GM06990 (cell line): ENCODE results near the gene MAPKAP1.

Experiments
- DNase-seq: peaks from one replicate; pipeline ENCODE4 v3.0.0-alpha.2; 2011; ENCODE audit not compliant: insufficient read length; ENCODE audit errors: extremely low read depth
- H3K27me3 ChIP-seq: replicated peaks from 2 replicates; pipeline ENCODE4 v1.6.0; 2011; ENCODE audit warnings: low read length; ENCODE audit not compliant: control insufficient read depth, insufficient read depth
- H3K36me3 ChIP-seq: 2 replicates; pipeline ENCODE4 v1.5.1; 2011; ENCODE audit warnings: low read length; ENCODE audit not compliant: control insufficient read depth, insufficient read depth
- H3K4me3 ChIP-seq: replicated peaks from 2 replicates; pipeline ENCODE4 v1.5.1; 2011; ENCODE audit warnings: low read depth, mild to moderate bottlenecking, control low read depth, low read length
- TF ChIP-seq, protein P1 (sequence below): IDR thresholded peaks from 2 replicates; pipeline ENCODE4 v1.5.1; 2011; ENCODE audit warnings: low read length, control low read depth, mild to moderate bottlenecking, inconsistent platforms; ENCODE audit not compliant: insufficient read depth, poor library complexity, severe bottlenecking

MAPKAP1 gene

DNA sequence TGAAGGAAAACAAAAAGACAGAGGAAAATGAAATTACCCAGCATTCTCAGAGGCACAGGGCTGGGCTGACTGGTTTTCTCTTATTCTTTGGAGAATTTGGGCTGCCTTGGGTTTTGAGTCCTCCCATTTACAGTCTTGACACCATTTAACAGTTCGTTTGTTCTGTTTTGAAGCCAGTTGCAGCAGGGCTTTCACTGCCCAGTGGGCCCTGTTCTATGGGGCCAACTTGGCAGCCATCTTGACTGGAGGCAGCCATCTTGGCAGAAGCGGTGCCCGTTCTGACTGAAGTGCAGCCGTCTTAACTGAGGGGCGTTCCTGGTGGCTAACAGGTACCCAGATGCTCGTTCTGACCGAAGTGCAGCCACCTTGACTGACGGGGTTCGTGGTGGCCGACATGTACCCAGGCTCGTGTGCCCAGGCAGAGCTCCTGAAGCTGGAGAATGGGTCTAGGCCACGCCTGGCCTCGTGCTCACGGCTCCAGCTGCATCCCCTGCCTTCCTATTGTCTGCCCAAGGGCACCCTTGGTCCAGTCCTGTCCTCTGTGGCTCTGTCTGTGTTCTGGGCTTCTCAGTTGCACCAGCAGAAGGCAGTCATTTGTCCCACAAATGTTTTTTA lies 281.0 kb downstream of the MAPKAP1 start:
- no peak for DNase-seq
- Histone ChIP-seq H3K27me3 (no peaks in the 10 kb centered on the region), H3K36me3 (no peaks in the 10 kb centered on the region), H3K4me3 (no peak overlapping the region)
- TF ChIP-seq, protein P1, sequence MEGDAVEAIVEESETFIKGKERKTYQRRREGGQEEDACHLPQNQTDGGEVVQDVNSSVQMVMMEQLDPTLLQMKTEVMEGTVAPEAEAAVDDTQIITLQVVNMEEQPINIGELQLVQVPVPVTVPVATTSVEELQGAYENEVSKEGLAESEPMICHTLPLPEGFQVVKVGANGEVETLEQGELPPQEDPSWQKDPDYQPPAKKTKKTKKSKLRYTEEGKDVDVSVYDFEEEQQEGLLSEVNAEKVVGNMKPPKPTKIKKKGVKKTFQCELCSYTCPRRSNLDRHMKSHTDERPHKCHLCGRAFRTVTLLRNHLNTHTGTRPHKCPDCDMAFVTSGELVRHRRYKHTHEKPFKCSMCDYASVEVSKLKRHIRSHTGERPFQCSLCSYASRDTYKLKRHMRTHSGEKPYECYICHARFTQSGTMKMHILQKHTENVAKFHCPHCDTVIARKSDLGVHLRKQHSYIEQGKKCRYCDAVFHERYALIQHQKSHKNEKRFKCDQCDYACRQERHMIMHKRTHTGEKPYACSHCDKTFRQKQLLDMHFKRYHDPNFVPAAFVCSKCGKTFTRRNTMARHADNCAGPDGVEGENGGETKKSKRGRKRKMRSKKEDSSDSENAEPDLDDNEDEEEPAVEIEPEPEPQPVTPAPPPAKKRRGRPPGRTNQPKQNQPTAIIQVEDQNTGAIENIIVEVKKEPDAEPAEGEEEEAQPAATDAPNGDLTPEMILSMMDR, result no peak

DNA sequence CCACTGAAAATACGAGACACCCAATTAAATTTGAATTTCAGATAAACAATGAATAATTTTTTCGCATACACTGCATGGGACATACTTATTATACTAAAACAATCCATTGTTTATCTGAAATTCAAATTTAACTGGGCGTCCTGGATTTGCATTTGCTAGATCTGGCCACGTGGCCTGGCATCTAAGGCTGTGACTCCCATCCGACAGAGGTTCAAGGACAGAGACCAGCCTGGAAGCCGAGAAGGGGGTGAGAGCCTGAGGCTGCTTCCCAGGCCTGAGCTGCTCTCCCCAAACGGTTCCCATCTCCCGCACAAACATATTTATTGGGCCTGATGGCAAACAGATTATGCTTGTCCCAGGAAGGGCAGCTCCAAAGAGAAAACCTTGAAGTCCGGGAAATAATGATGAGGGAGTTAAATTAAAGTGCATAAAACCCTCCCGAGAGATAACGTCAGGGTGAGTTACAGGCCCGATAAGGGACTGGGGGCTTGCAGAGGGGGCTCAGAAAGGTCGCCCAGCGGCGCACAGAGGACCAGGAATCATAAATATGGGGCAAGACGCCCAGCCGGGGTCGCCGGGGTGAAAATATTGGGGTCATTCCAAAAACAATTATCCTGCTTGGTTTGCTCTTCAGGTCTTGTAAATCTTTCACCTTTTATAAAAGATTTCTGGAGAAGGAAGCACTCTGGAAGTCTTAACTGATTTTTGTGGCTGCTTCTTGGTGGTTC lies 281.7 kb downstream of the MAPKAP1 start:
- Histone ChIP-seq H3K4me3 (no peak overlapping the region), H3K36me3 (no peaks in the 10 kb centered on the region), H3K27me3 (no peaks in the 10 kb centered on the region)
- DNase-seq, result no peak
- TF ChIP-seq, protein P1, result no peak

DNA sequence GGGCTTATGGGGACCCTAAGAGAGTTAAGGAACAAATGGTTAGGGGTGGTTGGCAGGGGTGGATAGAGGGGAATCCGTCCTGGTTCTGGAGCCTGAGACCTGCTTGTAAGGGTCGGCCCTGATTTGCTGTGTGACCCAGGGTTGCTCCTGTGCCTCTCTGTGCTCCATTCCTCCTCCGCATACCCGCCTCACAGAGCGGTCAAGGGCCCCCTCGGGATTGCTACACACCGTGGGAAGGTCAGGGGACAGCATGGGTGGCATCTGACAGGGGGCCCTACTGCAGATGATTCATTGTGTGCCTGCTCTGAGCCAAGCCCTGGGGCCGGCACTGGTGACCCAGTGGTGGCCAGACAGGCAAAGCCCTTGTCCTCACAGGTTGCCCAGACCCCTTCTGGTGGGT lies 283.0 kb downstream of the MAPKAP1 start:
- H3K36me3 ChIP-seq, result no peaks in the 10 kb centered on the region
- no peaks in the 10 kb centered on the region for H3K27me3 ChIP-seq
- DNase-seq, result no peak
- no peak overlapping the region for H3K4me3 ChIP-seq
- TF ChIP-seq, protein P1, result no peak

DNA sequence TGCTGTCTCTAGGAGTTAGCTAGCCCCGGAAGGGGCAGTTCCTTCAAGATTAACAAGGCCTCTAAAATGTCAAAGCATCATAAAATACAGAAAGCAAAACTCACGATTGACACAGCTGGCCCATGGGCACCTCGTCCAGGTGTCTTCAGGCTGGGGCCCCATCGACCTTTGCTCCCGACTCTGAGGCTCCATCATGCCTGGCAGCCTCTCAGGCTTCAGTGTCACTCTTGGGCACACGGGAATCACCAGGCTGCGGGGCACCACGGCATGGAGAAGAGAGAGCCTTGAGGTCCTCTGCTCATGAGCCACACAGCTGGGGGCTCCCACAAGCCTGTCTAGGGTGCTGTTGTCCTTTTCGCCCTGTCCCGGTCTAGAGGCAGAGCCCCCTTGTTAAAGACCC lies 284.2 kb downstream of the MAPKAP1 start:
- TF ChIP-seq, protein P1, result no peak
- DNase-seq, result no peak
- Histone ChIP-seq H3K36me3 (no peaks in the 10 kb centered on the region), H3K4me3 (no peak overlapping the region), H3K27me3 (no peaks in the 10 kb centered on the region)

DNA sequence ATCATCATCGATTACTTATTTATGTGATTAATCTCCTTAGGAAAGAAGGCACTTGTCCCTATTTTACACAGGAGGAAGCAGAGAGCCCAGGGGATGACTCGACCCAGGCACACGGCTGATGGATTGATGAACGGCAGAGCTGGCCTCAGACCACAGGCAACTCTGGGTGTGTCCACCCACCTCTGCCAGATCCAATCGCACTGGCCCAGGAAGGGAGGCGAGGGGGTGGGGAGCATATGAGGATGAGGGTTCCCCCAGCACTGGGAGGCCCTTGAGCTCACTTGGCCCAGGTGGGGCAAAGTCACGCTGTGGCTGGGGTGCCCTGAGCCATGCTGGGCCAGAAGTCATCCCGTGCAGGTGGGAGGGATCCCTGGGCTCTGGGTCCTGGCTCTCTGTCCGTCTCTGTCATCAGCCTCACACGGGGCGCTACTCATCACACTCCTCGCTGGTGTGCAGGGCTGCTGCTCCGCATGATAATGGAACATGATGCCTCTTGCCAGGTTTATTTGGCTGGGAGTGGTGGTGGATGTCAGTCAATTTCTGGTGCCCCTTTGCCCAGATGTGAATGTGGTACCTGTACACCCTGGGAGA lies 285.3 kb downstream of the MAPKAP1 start:
- no peak for DNase-seq
- no peaks in the 10 kb centered on the region for H3K36me3 ChIP-seq
- H3K4me3 ChIP-seq, result no peak overlapping the region
- H3K27me3 ChIP-seq, result no peaks in the 10 kb centered on the region
- TF ChIP-seq, protein P1, result no peak
